GM18951 (cell line): ENCODE data around the gene COX14.
"Not testable (repeated sequence)": the region's sequence is repeated elsewhere in the genome, so short reads cannot be mapped to it uniquely, and the experiment has no call there.

ENCODE experiments used
- POLR2A ChIP-seq: IDR thresholded peaks from 4 replicates; pipeline ENCODE4 v1.6.1; 2011; ENCODE audit warnings: mild to moderate bottlenecking; ENCODE audit not compliant: insufficient read length, insufficient read depth; ENCODE audit errors: extremely low read depth
- in situ Hi-C: fragments of 300-500 bp; cut with MboI; formaldehyde crosslinking; loops from one replicate; pipeline ENCODE4 v1.12.0; 2022; ENCODE audit warnings: low sequenced_read_pairs, mixed read lengths, inconsistent platforms; ENCODE audit not compliant: unreplicated experiment

The COX14 gene

GRCh38 chr12:50132505-50133135 lies 20.6 kb downstream of the COX14 start:
- in situ Hi-C loops = no loop called here
- no peak for TF ChIP-seq POLR2A

DNA sequence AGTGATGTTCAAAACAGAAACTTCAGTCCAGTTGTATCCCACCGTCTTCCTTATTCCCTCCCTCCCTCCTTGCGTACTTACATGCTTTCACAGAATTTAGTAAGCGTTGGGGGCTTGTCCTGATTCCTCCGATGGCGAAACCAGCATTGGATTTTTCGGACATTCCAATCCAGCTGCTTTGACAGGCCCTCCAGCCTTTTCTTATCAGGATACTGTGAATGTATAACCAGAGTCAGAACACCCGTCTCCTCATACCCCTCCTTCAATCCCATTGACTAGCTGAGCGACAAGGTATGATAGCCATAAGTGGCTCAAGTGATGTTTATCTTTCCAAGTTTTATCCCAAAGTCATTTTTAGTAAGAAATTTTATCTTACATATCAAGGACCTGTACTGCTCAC lies 31.0 kb downstream of the COX14 start:
- no peak for TF ChIP-seq POLR2A
- in situ Hi-C loops = no loop called here

DNA sequence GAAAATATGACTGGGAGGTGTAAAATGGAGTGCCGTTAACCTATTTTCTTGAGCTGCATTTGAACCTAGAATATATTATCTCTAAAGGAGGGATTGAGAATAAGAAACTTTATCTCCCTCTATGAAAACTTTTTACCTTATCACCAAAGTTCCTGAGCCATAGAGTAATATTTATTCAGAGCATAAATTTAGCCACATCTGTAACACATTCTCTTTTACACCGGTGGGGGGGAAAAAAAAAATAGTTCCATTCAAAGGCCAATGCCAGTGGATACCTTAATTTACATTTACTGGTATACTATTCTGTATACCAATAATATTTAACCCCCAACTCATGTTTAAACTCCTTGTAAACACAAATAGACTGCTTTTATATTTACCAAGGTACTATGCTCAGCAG lies 33.4 kb downstream of the COX14 start:
- TF ChIP-seq POLR2A = no peak
- in situ Hi-C loops = no loop called here

GRCh38 chr12:50147281-50147680 lies 35.2 kb downstream of the COX14 start:
- in situ Hi-C loops = no loop called here
- no peak for TF ChIP-seq POLR2A

DNA sequence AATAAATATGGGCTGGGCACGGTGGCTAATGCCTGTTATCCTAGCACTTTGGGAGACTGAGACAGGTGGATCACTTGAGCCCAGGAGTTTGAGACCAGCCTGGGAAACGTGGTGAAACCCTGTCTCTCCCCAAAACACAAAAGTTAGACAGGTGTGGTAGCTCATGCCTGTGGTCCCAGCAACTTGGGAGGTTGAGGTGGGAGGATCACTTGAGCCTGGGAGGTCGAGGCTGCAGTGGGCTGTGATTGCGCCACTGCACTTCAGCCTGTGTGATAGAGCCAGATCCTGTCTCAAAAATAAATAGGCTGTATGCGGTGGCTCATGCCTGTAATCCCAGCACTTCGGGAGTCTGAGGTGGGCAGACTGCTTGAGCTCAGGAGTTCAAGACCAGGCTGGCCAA lies 36.0 kb downstream of the COX14 start:
- in situ Hi-C loops = not testable (repeated sequence)

GRCh38 chr12:50149311-50149710 lies 37.3 kb downstream of the COX14 start:
- in situ Hi-C loops = no loop called here
- no peak for TF ChIP-seq POLR2A

DNA sequence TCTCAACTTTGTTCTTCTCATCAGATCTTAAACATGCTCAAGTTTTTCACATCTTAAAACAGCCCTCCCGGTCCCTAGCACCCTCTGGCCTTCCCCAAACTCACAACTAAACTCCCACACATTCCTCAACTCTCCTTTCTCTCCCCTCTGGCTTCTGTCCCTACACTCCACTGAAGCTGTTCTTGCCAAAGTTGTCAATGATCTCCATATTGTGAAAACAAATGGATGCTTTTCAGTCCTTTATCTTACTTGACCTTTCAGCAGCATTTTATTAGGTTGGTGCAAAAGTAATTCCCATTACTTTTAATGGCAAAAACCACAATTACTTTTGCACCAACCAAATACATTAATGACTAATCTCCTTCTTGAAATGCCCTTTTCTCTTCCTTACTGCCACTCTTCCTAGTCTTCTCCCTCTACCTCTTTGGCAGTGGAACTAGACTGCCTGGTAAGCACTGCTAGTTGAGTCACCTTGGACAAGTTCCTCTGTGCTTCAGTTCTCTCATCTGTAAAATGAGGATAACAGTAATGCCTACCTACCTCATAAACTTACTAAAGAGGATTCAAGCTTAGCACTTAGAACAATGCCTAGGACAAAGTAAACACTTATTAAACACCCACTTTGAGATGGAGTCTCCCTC lies 39.1 kb downstream of the COX14 start:
- in situ Hi-C loops = no loop called here
- TF ChIP-seq POLR2A = no peak

DNA sequence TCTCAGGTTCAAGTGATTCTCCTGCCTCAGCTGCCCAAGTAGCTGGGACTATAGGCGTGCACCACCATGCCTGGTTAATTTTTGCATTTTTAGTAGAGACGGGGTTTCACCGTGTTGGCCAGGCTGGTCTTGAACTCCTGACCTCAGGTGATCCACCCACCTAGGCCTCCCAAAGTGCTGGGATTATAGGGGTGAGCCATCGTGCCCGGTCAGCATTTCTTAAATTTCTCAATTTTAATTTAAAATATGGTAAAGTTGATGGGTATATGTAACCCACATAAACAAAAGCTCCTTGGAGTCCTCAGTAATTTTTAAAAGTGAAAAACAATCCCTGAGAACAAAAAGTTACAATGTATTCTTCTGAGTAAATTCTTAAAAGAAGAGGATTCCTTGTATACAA lies 42.9 kb downstream of the COX14 start:
- in situ Hi-C loops = not testable (repeated sequence)

DNA sequence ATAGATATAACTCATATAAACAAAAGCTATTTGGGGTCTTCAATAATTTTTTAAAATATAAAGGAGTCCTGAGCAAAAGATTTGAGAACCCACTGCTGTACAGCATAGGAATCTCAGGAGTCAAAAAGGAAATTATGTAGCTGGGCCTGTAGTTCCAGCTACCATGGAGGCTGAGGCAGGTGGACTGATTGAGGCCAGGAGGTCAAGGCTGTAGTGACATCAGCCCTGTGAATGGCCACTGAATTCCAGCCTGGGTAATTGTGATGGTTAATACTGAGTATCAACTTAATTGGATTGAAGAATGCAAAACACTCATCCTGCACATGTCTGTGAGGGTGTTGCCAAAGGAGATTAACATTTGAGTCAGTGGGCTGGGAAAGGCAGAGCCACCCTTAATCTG lies 44.6 kb downstream of the COX14 start:
- TF ChIP-seq POLR2A = no peak
- in situ Hi-C loops = no loop called here

GRCh38 chr12:50157259-50157658 lies 45.2 kb downstream of the COX14 start:
- in situ Hi-C loops = no loop called here
- TF ChIP-seq POLR2A = no peak

- in situ Hi-C loops = no loop called here
- no peak for TF ChIP-seq POLR2A
Measured at GRCh38 chr12:50160643-50161042, 48.6 kb downstream of the COX14 start.

DNA sequence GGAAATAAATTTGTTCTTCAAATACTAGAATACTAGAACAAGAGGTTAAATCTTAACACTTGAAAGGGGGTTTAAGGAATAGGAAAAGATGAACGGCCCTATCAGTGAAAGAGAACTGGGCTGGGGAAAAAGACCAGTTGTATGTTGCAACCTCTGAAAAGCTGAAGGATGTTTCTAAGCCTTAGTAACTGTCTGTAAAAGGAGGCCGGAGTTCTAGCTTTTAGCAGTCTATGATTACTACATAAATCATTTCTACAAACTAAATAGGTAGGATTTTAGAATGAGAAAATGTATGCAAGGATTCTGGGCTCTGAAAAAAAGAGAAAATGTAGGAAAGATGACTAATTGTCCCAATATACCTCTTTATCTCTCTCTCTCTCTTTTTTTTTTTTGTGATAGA lies 50.2 kb downstream of the COX14 start:
- in situ Hi-C loops = no loop called here
- TF ChIP-seq POLR2A = no peak

DNA sequence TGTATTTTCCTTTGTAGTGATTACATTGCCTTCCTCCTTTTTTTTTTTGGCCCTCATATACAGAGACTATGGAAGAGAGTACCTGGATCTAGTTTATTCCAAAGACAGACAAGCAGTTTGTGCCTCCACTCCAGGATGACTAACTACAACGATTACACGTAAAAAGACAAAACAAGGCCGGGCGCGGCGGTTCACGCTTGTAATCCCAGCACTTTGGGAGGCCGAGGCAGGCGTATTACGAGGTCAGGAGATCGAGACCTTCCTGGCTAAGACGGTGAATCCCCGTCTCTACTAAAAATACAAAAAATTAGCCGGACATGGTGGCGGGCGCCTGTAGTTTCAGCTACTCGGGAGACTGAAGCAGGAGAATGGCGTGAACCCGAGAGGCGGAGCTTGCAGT lies 52.9 kb downstream of the COX14 start:
- in situ Hi-C loops = no loop called here

DNA sequence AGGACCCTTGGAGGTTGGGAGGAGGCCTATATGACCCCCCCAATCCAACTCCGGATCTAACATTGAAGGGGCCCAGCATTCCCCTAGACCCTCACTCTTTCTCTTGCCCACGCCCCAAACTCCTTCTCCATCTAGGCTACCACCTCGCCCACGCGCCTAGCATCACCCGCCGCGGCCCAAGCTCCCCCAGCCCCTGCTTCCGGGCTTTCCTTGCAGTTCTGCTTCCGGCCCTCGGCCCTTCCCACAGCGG lies 54.7 kb downstream of the COX14 start:
- TF ChIP-seq POLR2A = no peak
- in situ Hi-C loops = no loop called here

More for the DNA sequence above, 52.9 kb downstream of the COX14 start:
- TF ChIP-seq POLR2A = no peak

DNA sequence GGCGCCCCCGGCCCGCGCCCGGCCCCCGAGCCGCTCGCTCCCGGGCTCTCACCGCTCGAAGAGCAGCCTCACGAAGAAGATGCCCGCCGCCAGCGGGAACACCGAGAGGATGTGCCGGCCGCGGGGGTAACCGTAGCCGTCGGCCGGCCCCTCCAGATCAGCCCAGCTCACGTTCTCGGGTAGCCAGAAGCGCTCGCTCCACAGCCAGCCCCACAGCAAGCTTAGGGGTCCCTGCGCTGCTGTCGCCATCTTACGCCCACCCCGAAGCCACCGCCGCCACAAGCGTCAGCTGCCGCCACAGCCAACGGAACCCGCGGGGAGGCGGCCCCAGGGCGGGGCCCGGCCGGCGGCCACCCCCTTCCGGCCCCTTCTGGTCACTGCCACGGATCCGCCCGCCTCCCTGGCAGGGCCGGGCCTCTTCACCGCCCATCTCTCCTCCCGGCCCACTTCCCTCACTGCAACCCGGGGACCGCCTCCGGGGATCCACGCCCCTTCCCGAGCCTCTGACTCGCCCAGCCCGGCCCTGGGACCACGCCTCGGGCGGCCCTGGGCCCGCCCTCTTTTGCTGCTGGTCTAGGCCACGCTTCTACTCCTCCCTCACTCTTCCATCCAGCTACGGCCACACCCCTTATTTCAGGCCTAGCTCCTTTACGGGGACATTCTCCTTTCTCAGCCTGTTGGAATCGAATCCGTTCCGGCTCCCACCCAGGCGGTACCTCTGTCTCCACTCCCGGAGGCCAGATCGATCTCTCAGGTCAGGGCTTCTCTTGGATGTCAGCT lies 55.2 kb downstream of the COX14 start, which contains the start of gene CERS5:
Gene CERS5, minus strand, starts transcription at position 321 of the 780 bp plus-strand sequence. Its CDS starts 72 bp downstream, at position 249.
- in situ Hi-C loops = no loop called here
- peak; percentile 79 for TF ChIP-seq POLR2A
